ENCODE measurements around the gene CCDC47.

CCDC47 gene

GRCh38 chr17:63774141-63774968, 958 bp upstream of the CCDC47 start, which contains the start of gene DDX42:
Gene DDX42 (plus strand): TSS chr17:63774170. CDS start chr17:63787050, 12,880 bp downstream.
- TF ChIP-seq CTCF (IDR thresholded peaks at IDR 0.05; ENCODE audit: extremely low read depth, insufficient read depth, missing control alignments) = no peak
- in situ Hi-C loops (cut with MboI; ENCODE audit: low pct_unique_long_range_greater_than_20kb, low sequenced_read_pairs, unreplicated experiment) = no loop called here
- DNase-seq (ENCODE audit: low spot score) = peak; percentile 66

- in situ Hi-C loops (cut with MboI; ENCODE audit: low pct_unique_long_range_greater_than_20kb, low sequenced_read_pairs, unreplicated experiment) = no loop called here
- no peak for DNase-seq (ENCODE audit: low spot score)
- TF ChIP-seq CTCF (IDR thresholded peaks at IDR 0.05; ENCODE audit: extremely low read depth, insufficient read depth, missing control alignments) = no peak
These were observed 561 bp downstream of the CCDC47 start for GRCh38 chr17:63772801-63773271.

GRCh38 chr17:63768433-63768832, 5.0 kb downstream of the CCDC47 start:
- no peak for TF ChIP-seq CTCF (IDR thresholded peaks at IDR 0.05; ENCODE audit: extremely low read depth, insufficient read depth, missing control alignments)
- in situ Hi-C loops (cut with MboI; ENCODE audit: low pct_unique_long_range_greater_than_20kb, low sequenced_read_pairs, unreplicated experiment) = no loop called here

GRCh38 chr17:63766754-63767153, 6.6 kb downstream of the CCDC47 start:
- DNase-seq (ENCODE audit: low spot score) = no peak
- no peak for TF ChIP-seq CTCF (IDR thresholded peaks at IDR 0.05; ENCODE audit: extremely low read depth, insufficient read depth, missing control alignments)
- in situ Hi-C loops (cut with MboI; ENCODE audit: low pct_unique_long_range_greater_than_20kb, low sequenced_read_pairs, unreplicated experiment) = no loop called here

More at GRCh38 chr17:63768433-63768832, 5.0 kb downstream of the CCDC47 start:
- no peak for DNase-seq (ENCODE audit: low spot score)

- no peak for DNase-seq (ENCODE audit: low spot score)
- TF ChIP-seq CTCF (IDR thresholded peaks at IDR 0.05; ENCODE audit: extremely low read depth, insufficient read depth, missing control alignments) = no peak
- in situ Hi-C loops (cut with MboI; ENCODE audit: low pct_unique_long_range_greater_than_20kb, low sequenced_read_pairs, unreplicated experiment) = no loop called here
These were observed 8.7 kb downstream of the CCDC47 start for GRCh38 chr17:63764716-63765115.

GRCh38 chr17:63762161-63763078, 11.0 kb downstream of the CCDC47 start:
- DNase-seq (ENCODE audit: low spot score) = no peak
- no peak for TF ChIP-seq CTCF (IDR thresholded peaks at IDR 0.05; ENCODE audit: extremely low read depth, insufficient read depth, missing control alignments)
- in situ Hi-C loops (cut with MboI; ENCODE audit: low pct_unique_long_range_greater_than_20kb, low sequenced_read_pairs, unreplicated experiment) = no loop called here
